Activated CD8-positive, alpha-beta memory T cell treated with anti-CD3 and anti-CD28 coated beads for 4 hours (primary cell): ENCODE data around the gene CYP27C1.
"Not testable (repeated sequence)": the region's sequence is repeated elsewhere in the genome, so short reads cannot be mapped to it uniquely, and the experiment has no call there.

ENCODE experiments used
- DNase-seq, 2 donors: peaks; one replicate each; pipeline ENCODE4 v3.0.0-alpha.2; 2020; ENCODE audit warnings: low read depth in 2 of 2

CYP27C1 gene

GRCh38 chr2:127225186-127225960 is 5.3 kb upstream of the CYP27C1 start:
- no peak for DNase-seq

- DNase-seq = not testable (repeated sequence)
Measured at GRCh38 chr2:127224135-127224534, 4.0 kb upstream of the CYP27C1 start.

DNA sequence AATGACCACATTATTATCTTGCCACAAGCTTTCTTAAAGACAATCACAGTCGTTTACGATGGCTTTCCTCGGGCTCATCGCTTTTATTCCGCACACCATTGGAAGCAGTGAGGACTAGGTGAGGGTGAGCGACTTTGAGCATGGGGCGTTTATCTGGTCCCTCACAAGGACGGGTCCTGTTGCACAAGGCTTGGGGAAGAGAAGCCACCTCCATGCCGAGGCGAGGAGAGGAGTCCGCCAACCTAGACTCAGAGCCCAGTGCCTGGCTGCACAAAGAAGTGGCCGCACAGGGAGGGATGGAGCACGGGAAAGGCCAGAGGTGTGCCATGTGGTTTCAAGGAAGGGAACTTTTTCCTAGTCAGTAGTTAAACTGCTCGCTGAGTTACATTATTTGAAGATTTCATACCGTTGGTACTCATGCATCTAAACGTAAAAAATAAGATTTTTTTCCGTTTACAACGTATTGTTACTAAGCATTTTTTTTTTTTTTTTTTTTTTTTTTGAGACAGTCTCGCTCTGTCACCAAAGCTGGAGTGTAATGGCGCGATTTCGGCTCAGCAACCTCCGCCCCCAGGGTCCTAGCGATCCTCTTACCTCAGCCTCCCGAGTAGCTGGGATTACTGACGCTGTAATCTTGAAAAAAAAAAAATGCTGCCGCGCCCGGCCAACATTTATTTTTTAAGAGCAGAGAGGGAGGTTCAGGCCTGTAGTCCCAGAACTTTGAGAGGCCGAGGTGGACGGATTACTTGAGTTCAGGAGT is 849 bp upstream of the CYP27C1 start:
- DNase-seq = no peak

- DNase-seq = no peak
Measured at GRCh38 chr2:127219171-127220070, 678 bp downstream of the CYP27C1 start.

DNA sequence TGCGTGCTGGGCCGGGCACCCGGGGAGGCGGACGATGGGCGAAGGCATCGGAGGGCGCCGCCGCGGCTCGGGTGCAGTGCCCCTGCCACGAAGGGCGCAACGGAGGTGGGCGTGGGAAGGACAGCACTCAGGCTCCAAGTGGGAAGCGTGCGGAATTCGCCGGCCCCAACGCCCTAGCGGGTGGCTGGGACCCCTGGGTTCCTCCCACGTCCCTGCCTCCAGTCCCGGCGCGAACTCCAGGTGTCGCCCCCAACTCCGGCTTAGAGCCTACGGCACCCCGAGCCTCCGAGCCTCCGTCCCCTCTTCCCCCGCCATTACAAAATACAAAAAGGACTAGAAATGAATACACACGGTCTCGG is 1.3 kb downstream of the CYP27C1 start:
- DNase-seq = no peak

GRCh38 chr2:127217470-127218325 is 2.4 kb downstream of the CYP27C1 start:
- DNase-seq = no peak

DNA sequence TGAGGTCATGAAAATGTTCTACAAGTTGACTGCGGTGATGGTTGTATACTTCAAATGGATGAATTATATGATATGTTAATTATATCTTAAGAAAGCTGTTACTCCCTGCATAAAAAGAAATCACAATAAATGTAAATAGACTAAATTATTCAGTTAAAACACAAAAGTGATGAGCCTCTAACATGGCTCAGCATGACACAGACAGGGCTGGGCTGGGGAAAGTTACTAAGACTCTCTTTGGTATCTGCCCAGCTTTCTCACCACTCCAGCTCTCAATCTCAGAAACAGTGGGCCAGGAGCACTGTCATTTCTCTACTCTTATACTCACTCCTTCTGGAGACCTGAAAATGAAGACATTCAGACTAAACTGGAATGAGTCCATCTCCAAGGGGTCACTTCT is 3.5 kb downstream of the CYP27C1 start:
- DNase-seq = no peak

GRCh38 chr2:127216095-127216494 is 4.0 kb downstream of the CYP27C1 start:
- no peak for DNase-seq

GRCh38 chr2:127214201-127214600 is 5.9 kb downstream of the CYP27C1 start:
- not testable (repeated sequence) for DNase-seq

DNA sequence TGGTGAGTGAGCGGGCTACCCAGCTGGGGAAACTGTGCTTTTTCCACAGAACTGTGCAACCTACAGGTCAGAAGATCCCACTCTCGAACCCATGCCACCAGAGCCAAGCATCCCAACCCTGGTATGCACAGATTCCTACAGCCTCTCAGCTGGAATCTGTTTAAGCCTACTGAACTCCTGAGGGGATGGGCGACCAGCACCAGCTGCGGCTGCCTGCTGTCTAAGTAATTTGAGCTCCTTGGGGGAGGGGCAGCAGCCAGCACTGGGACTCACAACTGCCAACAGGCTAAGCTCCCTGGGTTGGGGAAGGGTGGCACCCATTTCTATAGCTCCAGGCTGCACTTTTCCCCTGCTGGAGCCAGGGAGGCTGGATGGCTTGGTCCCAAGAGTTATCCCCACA is 11.8 kb downstream of the CYP27C1 start:
- no peak for DNase-seq

GRCh38 chr2:127205218-127206125 is 14.6 kb downstream of the CYP27C1 start:
- DNase-seq = no peak

DNA sequence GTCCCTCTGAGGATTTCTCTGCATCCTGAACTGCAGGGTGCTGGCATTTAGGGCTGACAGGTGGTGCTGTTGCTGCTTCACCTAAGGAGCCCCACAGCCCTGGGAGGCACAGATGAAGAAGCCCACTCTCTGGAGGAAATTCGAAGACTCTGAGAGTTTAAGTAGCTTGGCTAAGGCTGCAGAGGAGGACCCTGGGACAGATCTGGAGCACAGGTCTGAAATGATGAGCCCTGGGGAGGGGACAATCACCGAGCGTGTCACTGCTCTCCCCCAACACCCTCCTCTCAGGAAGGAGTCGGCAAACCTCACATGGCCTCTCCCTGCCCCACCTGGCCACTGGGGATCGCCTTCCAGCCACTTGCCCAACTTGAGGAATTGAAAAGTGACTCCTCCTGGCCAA is 18.6 kb downstream of the CYP27C1 start:
- DNase-seq = no peak

- no peak for DNase-seq
Measured at GRCh38 chr2:127200962-127201361, 19.1 kb downstream of the CYP27C1 start.

GRCh38 chr2:127199223-127199622 is 20.9 kb downstream of the CYP27C1 start:
- DNase-seq = no peak

DNA sequence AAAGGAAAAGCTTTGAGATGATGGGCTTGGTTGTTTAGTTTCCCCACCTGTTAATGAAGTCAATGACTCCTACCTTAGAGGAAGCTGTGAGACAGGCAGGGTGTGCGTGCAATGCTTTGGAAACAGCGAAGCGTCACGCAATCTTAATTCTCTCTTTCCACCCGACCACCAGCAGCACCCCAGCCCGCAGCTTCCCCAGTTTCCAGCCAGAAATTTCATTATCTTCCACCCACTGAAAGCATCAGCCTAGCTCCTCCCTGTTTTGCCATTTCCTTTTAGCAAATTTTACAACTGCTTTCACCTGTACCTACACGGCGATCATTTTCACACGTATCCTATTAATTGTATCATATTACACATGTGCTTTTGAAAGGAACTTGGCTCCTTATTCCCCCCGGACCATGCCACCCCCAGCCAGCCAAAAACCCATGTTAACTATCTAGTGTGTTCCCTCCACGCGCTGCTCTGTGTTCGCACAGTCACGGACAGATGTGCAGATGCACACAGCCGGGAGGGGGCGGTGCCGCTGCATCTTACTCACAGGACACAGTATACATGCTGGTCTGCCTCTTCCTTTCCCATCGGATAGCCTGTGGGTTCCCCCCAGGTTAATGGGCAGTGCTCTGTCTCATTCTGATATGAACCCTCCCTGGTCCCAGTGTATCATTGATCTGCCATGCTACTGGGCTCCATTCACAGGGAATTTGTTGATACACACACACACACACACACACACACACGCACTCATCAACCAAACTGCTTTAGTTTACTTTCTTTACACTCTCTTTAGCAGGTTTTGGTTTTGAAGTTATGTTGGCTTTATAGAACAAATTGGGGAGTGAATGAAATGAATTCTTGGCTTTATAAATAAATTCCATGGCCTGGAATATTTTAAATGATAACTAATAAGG is 22.4 kb downstream of the CYP27C1 start:
- peak in 1 of 2 donors; percentile 18 for DNase-seq

DNA sequence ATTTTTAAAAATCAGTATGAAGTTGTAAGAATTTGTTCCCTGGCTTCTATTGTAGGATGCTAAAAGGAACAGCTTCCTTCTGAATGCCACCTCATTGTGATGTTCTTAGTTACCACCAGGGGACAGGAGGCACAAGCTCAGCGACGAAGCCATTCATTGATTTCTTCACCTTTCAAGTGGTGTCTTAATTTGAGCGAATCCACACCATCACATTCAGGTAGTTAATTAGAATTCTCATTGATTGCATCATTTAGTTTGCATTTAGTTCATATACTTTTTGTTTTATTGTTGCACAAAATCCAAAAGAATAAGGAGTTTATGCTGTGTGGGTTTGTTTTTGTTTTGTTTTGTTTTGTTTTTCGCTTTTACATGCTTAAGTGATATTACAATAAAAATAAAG is 23.1 kb downstream of the CYP27C1 start:
- DNase-seq = no peak

DNA sequence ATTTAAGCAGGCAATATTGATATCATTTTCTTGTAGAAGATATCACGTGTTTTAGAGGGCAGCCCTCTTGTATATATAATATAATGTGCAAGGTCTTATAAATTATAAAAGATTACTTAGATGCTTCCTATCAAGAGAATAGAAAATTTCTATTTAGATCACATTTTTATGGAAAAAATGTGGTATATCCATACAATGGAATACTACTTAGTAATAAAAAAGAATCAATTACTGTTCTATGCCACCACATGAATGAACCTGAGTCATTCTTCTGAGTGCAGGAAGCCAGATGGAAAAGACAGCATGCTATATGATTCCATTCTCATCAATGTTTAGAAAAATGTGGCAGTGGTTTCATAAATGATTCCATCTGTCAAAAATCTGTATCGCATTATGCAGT is 23.6 kb downstream of the CYP27C1 start:
- DNase-seq = no peak

DNA sequence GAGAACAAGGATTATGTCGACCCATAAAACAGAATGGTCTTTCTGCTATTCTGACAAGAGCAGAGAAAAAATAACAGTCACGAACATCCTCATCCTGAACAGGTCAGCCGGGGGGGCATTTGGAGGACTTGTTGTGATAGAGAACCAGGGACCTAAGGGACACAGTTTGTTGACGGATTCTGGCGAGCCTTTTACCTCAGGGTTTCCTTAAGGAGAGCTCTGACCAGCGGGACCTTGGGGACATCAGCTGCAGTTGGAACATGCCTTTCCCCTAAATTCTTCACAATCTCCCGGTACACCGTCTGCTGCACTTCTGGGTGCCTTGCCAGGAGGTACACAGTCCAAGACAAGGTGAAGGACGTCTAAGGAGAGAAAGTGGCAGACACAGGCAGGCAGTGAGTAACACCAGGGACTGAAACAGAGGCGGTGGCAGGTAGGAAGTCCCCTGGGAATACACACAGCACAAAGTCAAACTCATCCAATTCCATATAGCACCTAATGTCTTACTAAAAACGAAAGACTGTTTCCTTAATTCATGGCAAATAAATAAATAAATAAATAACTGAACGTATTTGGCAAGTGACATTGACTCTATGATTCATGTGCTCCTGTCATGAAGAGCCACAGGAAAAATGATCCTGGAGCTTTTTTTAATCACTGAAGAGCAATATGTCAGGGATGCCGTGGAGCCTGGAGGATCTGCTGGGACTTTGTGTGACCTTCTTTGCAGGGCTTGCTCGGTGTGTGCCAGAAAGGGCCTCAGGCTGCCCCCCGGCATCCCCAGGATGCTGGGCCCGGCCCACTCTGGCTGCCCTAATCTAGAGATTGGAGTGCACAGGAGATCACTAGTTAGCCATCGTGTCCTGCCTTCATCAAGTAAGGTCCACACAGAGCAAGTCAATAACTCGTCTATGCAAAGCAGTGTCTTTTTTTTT is 24.7 kb downstream of the CYP27C1 start:
- no peak for DNase-seq
